HG03558 (cell line): ENCODE results near the gene PCDHB6.
"Not testable (repeated sequence)": the region's sequence is repeated elsewhere in the genome, so short reads cannot be mapped to it uniquely, and the experiment has no call there.

ENCODE experiments used
- ATAC-seq: cut with Tn5 transposase; IDR thresholded peaks from one replicate; pipeline ENCODE4 v1.9.1; 2021; ENCODE audit warnings: moderate number of reproducible peaks; ENCODE audit not compliant: unreplicated experiment; ENCODE audit errors: extremely low read depth

The PCDHB6 gene

DNA sequence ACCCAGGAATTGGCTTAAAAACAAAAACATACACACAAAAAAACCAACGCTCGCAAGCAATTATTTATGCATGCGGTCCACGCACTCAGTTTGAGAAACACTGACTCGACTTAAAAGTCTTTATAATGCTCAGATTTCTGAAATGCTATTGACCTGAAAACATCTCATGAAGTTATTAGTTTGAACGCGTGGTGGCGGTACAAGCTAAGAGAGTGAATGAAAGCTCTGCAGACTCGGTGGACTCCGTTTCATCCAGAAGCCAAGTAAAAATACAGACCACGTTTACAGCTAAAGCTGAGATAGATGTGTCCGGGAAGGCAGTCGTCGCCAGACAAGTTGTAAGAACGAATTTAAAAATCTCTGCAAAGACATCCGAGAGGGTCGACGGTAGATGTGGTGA is at the start of gene PCDHB6:
TSS of gene PCDHB6 (plus strand) at position 246 of the 400 bp plus-strand sequence. CDS start 201 bp downstream, outside the sequence.
- no peak for ATAC-seq

- ATAC-seq: no peak
Observed at GRCh38 chr5:141100243-141100805, 49.5 kb upstream of the PCDHB6 start, which contains the start of gene PCDHB3. TSS of gene PCDHB3 (plus strand) at chr5:141100473. CDS start at chr5:141100650, 177 bp downstream.

GRCh38 chr5:141101059-141101458 is 48.8 kb upstream of the PCDHB6 start:
- ATAC-seq: no peak

- not testable (repeated sequence) for ATAC-seq
Observed at GRCh38 chr5:141102070-141102469, 47.8 kb upstream of the PCDHB6 start.

DNA sequence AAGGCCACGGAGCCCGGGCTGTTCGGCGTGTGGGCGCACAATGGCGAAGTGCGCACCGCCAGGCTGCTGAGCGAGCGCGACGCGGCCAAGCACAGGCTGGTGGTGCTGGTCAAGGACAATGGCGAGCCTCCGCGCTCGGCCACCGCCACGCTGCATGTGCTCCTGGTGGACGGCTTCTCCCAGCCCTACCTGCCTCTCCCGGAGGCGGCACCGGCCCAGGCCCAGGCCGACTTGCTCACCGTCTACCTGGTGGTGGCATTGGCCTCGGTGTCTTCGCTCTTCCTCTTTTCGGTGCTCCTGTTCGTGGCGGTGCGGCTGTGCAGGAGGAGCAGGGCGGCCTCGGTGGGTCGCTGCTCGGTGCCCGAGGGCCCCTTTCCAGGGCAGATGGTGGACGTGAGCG is 47.4 kb upstream of the PCDHB6 start:
- ATAC-seq: not testable (repeated sequence)

GRCh38 chr5:141105350-141105749 is 44.5 kb upstream of the PCDHB6 start:
- no peak for ATAC-seq

- ATAC-seq: no peak
Observed at GRCh38 chr5:141119250-141119649, 30.6 kb upstream of the PCDHB6 start.

DNA sequence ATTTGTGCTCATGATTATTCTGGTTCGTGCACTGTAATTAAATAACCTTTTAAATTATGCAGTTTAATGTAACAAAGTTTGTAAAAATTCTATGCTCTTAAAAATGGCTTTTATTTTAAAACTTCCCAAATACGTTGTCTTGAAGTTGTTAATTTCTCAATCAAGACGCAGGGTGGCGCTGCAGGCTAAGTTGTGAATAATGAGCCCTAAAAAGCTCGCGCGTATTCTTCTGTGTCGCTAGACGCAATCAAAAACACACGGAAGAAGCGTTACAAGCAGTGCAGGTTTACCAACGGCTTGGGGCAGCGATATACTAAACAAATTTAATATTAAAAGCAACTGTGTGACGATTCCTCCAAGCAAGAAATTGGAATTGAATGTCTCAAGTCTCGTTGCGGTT is 28.3 kb upstream of the PCDHB6 start, which contains the start of gene PCDHB4:
TSS of gene PCDHB4 (plus strand) at position 256 of the 400 bp plus-strand sequence. CDS start 181 bp downstream, outside the sequence.
- no peak for ATAC-seq

- ATAC-seq: no peak
Observed at GRCh38 chr5:141121985-141122384, 27.9 kb upstream of the PCDHB6 start.

DNA sequence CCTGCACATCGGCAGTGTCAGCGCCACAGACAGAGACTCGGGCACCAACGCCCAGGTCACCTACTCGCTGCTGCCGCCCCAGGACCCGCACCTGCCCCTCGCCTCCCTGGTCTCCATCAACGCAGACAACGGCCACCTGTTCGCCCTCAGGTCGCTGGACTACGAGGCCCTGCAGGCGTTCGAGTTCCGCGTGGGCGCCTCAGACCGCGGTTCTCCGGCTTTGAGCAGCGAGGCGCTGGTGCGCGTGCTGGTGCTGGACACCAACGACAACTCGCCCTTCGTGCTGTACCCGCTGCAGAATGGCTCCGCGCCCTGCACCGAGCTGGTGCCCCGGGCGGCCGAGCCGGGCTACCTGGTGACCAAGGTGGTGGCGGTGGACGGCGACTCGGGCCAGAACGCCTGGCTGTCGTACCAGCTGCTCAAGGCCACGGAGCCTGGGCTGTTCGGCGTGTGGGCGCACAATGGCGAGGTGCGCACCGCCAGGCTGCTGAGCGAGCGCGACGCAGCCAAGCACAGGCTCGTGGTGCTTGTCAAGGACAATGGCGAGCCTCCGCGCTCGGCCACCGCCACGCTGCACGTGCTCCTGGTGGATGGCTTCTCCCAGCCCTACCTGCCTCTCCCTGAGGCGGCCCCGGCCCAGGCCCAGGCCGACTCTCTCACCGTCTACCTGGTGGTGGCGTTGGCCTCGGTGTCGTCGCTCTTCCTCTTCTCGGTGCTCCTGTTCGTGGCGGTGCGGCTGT is 26.3 kb upstream of the PCDHB6 start:
- ATAC-seq: not testable (repeated sequence)

DNA sequence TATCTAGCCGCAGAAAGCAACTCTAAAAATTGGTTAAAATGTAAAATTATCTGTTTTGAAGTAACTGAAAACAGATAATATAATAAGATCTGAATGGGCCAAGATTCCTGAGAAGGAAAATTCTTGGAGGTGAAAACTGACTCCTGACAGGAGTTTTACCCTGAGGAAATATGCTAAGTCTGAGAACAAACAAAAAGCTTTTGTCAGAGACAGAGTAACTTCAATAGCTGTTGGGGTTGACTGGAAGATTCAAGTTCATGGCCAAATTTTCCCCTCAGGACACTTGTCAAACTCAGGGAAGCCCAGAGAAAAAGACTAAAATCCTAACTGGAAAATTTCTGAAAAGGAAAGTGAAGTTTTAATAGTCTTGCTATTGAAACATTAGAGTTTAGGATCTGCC is 22.6 kb upstream of the PCDHB6 start:
- ATAC-seq: no peak

- no peak for ATAC-seq
Observed at GRCh38 chr5:141135030-141135717, 14.7 kb upstream of the PCDHB6 start, which contains the start of gene PCDHB5. TSS of gene PCDHB5 (plus strand) at chr5:141135206. CDS start at chr5:141135435, 229 bp downstream.

DNA sequence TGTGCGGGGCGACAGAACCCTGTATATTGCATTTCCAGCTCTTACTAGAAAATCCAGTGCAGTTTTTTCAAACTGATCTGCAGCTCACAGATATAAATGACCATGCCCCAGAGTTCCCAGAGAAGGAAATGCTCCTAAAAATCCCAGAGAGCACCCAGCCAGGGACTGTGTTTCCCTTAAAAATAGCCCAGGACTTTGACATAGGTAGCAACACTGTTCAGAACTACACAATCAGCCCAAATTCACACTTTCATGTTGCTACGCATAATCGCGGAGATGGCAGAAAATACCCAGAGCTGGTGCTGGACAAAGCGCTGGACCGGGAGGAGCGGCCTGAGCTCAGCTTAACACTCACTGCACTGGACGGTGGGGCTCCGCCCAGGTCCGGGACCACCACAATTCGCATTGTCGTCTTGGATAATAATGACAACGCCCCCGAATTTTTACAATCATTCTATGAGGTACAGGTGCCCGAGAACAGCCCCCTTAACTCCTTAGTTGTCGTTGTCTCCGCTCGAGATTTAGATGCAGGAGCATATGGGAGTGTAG is 14.1 kb upstream of the PCDHB6 start:
- ATAC-seq: no peak

DNA sequence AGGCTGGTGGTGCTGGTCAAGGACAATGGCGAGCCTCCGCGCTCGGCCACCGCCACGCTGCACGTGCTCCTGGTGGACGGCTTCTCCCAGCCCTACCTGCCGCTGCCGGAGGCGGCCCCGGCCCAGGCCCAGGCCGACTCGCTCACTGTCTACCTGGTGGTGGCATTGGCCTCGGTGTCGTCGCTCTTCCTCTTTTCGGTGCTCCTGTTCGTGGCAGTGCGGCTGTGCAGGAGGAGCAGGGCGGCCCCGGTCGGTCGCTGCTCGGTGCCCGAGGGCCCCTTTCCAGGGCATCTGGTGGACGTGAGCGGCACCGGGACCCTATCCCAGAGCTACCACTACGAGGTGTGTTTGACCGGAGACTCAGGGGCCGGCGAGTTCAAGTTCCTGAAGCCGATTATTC is 12.5 kb upstream of the PCDHB6 start:
- not testable (repeated sequence) for ATAC-seq

DNA sequence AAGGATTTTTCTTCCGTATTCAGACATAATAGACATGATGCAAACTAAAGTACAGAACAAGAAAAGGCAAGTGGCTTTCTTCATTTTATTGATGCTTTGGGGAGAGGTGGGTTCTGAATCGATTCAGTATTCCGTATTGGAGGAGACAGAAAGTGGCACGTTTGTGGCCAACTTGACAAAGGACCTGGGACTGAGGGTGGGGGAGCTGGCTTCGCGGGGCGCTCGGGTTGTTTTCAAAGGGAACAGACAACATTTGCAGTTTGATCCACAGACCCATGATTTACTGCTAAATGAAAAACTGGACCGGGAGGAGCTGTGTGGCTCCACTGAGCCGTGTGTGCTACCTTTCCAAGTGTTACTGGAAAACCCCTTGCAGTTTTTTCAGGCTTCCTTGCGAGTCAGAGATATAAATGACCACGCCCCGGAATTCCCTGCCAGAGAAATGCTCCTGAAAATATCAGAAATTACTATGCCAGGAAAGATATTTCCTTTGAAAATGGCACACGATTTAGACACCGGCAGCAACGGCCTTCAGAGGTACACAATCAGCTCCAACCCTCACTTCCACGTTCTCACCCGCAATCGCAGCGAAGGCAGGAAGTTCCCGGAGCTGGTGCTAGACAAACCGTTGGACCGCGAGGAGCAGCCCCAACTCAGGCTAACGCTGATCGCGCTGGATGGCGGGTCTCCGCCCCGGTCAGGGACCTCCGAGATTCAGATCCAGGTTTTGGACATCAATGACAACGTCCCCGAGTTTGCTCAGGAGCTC is 551 bp downstream of the PCDHB6 start:
- no peak for ATAC-seq

- ATAC-seq: no peak
Observed at GRCh38 chr5:141150993-141151325, 1.1 kb downstream of the PCDHB6 start.

GRCh38 chr5:141151632-141152031 is 1.8 kb downstream of the PCDHB6 start:
- ATAC-seq: not testable (repeated sequence)

DNA sequence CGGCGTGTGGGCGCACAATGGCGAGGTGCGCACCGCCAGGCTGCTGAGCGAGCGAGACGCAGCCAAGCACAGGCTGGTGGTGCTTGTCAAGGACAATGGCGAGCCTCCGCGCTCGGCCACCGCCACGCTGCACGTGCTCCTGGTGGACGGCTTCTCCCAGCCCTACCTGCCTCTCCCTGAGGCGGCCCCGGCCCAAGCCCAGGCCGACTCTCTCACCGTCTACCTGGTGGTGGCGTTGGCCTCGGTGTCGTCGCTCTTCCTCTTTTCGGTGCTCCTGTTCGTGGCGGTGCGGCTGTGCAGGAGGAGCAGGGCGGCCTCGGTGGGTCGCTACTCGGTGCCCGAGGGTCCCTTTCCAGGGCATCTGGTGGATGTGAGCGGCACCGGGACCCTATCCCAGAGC is 2.2 kb downstream of the PCDHB6 start:
- not testable (repeated sequence) for ATAC-seq

GRCh38 chr5:141155540-141156374 is 5.9 kb downstream of the PCDHB6 start:
- ATAC-seq: no peak
